A549 treated with GW870086 at 1 μM for 4 hours (cell line): Measurements from ENCODE around the gene G6PC3. TPM values are rescaled to one million over a fixed set of nuclear protein-coding genes. Genes with fewer than 3 reads are reported as not detected.

Experiments used
- total RNA-seq: library from RNA; stranded (reverse); fragments of 200-300 nt; extraction: Qiagen RNA extraction; gene quantifications from 5 replicates; pipeline ENCODE4 v1.2.3, GENCODE V29; 2022; ENCODE audit warnings: low read depth

Gene G6PC3, protein sequence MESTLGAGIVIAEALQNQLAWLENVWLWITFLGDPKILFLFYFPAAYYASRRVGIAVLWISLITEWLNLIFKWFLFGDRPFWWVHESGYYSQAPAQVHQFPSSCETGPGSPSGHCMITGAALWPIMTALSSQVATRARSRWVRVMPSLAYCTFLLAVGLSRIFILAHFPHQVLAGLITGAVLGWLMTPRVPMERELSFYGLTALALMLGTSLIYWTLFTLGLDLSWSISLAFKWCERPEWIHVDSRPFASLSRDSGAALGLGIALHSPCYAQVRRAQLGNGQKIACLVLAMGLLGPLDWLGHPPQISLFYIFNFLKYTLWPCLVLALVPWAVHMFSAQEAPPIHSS
- total RNA-seq = 125 to 170 TPM (median 161 TPM) in 5 replicates

DNA sequence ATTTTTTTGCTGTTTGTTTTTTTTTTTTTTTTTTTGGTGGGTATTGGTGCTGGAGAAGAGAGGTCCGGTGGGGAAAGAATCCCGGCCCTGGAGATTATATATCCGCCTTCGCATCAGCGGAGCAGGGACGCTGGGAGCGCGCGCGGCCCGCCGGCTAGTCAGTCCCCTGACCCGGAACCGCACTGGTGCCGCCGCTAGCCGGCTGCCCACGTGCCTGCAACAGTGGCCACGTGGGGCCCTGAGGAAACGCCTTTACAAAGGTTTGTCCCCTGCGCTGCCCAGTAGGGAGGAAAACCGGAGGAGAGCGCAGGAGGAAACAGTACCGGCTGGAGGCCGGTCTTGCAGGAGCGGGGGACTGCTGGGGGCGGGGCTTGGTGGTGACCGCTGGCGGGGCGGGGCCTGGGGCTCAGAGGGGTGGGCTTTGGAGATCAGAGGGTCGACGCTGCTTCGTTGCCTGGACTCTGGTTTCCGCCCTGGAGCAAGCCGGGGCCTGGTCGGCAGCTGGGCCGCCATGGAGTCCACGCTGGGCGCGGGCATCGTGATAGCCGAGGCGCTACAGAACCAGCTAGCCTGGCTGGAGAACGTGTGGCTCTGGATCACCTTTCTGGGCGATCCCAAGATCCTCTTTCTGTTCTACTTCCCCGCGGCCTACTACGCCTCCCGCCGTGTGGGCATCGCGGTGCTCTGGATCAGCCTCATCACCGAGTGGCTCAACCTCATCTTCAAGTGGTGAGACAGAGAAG lies at the start of gene G6PC3:
Gene G6PC3 (plus strand): TSS at position 281 of the 743 bp plus-strand sequence. CDS start 231 bp downstream, at position 512.

DNA sequence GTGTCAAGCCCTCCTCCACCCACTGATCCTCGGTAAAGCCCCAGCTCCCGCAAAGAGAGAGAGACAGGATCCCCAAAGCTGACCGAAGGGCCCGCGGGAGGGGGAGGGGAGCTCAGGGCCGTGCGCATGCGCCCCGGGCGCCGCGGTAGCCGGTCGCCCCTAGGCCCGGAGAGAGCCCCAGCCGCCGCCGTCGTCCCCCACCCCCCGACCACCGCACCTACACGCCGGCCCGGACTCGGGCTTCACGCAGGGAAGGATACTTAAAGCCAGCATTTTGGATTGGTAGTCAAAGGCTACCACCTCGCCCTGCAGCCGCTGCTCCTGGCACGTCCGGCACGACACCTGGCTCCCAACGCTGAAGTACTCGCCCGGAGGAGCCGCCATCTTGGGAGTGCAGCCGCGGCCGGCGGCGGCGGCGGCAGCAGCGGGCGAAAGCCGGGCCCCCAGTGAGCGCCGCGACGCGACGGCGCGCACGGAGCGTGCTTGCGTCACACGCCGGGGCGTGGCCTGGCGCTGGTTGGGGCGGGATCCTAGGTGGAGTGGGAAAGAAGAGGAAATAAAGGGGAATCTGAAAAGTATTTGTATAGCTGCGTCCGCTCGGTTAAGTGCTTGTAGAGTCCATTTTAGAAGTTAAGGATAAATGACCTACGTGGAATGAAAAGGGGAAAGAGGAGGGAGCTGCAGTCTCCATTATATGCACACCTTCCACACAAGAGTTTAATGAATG lies 4.2 kb upstream of the G6PC3 start, which contains the start of gene LSM12:
Gene LSM12 (minus strand): TSS at position 468 of the 727 bp plus-strand sequence. CDS start 84 bp downstream, at position 384.

DNA sequence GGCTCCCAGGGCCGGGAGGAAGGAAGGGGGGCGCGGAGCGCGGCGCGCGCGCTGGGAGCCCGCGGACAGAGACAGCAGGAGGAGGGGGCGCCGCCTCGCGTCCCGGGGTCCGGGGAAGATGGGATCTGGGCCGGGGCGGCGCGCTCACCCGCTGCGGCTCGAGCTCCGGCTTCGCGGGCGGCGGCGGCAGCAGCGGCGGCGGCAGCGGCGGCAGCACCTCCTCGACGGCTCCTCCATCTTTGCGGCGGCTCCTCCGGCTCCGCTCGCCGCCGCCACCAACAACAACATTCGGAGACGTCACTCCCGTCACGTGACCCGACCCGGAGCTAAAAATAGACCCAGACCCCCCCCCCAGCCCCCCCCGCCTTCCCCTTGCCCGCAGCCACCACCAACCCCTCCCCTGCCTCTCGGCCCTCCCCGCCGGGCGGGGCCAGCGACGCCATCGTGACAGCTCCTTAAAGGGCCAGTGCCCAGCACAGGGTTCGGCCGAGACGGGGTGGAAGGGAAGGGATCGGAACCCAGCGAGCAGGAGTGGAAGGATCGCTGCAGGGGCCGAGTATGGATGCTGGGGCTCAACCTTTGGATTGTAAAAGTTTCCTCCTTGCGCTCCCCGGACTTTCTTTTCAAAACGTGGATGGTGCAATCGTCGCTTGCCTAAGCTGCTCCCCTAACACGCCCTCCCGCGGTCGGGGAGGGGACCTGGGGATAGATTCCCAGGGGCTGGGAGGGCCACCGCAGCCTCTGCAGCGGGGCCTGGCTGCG lies 53.0 kb downstream of the G6PC3 start, which contains the start of gene HDAC5:
Gene HDAC5 (minus strand): TSS at position 286 of the 762 bp plus-strand sequence. CDS start 6,126 bp downstream, outside the sequence.

Other genes with a start within 250 kb of the G6PC3 start
- 14.4 to 16.9 TPM (median 15.8 TPM) in 5 replicates for gene MPP3, start 237.6 kb upstream of the G6PC3 start, total RNA-seq
- 0.05 TPM in 1 of 5 replicates, not detected in the others for gene CD300LG, start 223.6 kb upstream of the G6PC3 start, total RNA-seq
- gene MPP2, start 163.2 kb upstream of the G6PC3 start, total RNA-seq = 1.1 to 2.1 TPM (median 1.4 TPM) in 5 replicates
- not detected in 5 replicates for gene PPY, start 128.3 kb upstream of the G6PC3 start, total RNA-seq
- not detected in 5 replicates for gene PYY, start 116.8 kb upstream of the G6PC3 start, total RNA-seq
- 0.69 to 1.5 TPM (median 1.2 TPM) in 5 replicates for gene NAGS, start 66.1 kb upstream of the G6PC3 start, total RNA-seq
- gene TMEM101, start 55.8 kb upstream of the G6PC3 start, total RNA-seq = 26.3 to 30.5 TPM (median 28.1 TPM) in 5 replicates
- 48.4 to 53.4 TPM (median 53.0 TPM) in 5 replicates for gene LSM12, start 4.1 kb upstream of the G6PC3 start, total RNA-seq
- gene HDAC5, start 52.9 kb downstream of the G6PC3 start, total RNA-seq = 12.6 to 14.9 TPM (median 14.3 TPM) in 5 replicates
- 6.7 to 9.6 TPM (median 9.0 TPM) in 5 replicates for gene HROB, start 71.2 kb downstream of the G6PC3 start, total RNA-seq
- 0.12 TPM in 1 of 5 replicates, not detected in the others for gene ASB16, start 100.0 kb downstream of the G6PC3 start, total RNA-seq
- 35.6 to 45.7 TPM (median 42.6 TPM) in 5 replicates for gene TMUB2, start 116.2 kb downstream of the G6PC3 start, total RNA-seq
- gene ATXN7L3, start 129.1 kb downstream of the G6PC3 start, total RNA-seq = 55.0 to 70.4 TPM (median 67.8 TPM) in 5 replicates
- gene UBTF, start 148.9 kb downstream of the G6PC3 start, total RNA-seq = 83.2 to 90.7 TPM (median 87.2 TPM) in 5 replicates
- 0.03 TPM in 1 of 5 replicates, not detected in the others for gene SLC4A1, start 197.4 kb downstream of the G6PC3 start, total RNA-seq
- 0.39 to 1.3 TPM (median 0.80 TPM) in 5 replicates for gene RUNDC3A, start 237.9 kb downstream of the G6PC3 start, total RNA-seq